Stimulated activated CD4-positive, alpha-beta T cell treated with anti-CD3 and anti-CD28 coated beads, Interleukin-1b, Interleukin-23, amount 100 ng/mL, for 24 hours (primary cell): ENCODE measurements around the gene ADRA2A.

Source experiments
- DNase-seq, 4 experiments: peaks; one replicate each; pipeline ENCODE4 v3.0.0-alpha.2; 2020; ENCODE audit warnings: low read depth in 4 of 4, low spot score in 1 of 4

ADRA2A gene

GRCh38 chr10:111076682-111077478 is at the start of gene ADRA2A:
TSS of gene ADRA2A (plus strand) at chr10:111077029. CDS start at chr10:111077997, 968 bp downstream.
- no peak for DNase-seq

GRCh38 chr10:111030042-111030750 is 46.6 kb upstream of the ADRA2A start:
- no peak for DNase-seq

GRCh38 chr10:111034598-111035310 is 42.1 kb upstream of the ADRA2A start:
- no peak for DNase-seq

- no peak for DNase-seq
Measured at GRCh38 chr10:111035542-111035941, 41.3 kb upstream of the ADRA2A start.

- DNase-seq = no peak
Measured at GRCh38 chr10:111037858-111038257, 39.0 kb upstream of the ADRA2A start.

GRCh38 chr10:111039522-111039921 is 37.3 kb upstream of the ADRA2A start:
- no peak for DNase-seq

- DNase-seq = no peak
Measured at GRCh38 chr10:111057006-111057405, 19.8 kb upstream of the ADRA2A start.

GRCh38 chr10:111063471-111063870 is 13.4 kb upstream of the ADRA2A start:
- DNase-seq = no peak

GRCh38 chr10:111072232-111072631 is 4.6 kb upstream of the ADRA2A start:
- DNase-seq = no peak

- DNase-seq = no peak
Measured at GRCh38 chr10:111075577-111076185, 1.1 kb upstream of the ADRA2A start.

- DNase-seq = peak in 2 of 4 experiments; percentile 21 to 34
Measured at GRCh38 chr10:111076191-111076681, 593 bp upstream of the ADRA2A start.

- no peak for DNase-seq
Measured at GRCh38 chr10:111077479-111077784, 603 bp downstream of the ADRA2A start.

- no peak for DNase-seq
Measured at GRCh38 chr10:111077785-111078504, 1.1 kb downstream of the ADRA2A start.

GRCh38 chr10:111078505-111079185 is 1.8 kb downstream of the ADRA2A start:
- no peak for DNase-seq

GRCh38 chr10:111079241-111079760 is 2.5 kb downstream of the ADRA2A start:
- no peak for DNase-seq

GRCh38 chr10:111079781-111080180 is 3.0 kb downstream of the ADRA2A start:
- no peak for DNase-seq

- no peak for DNase-seq
Measured at GRCh38 chr10:111080224-111080623, 3.4 kb downstream of the ADRA2A start.

GRCh38 chr10:111081595-111081994 is 4.8 kb downstream of the ADRA2A start:
- DNase-seq = no peak

- no peak for DNase-seq
Measured at GRCh38 chr10:111082102-111082975, 5.5 kb downstream of the ADRA2A start.
